ENCODE measurements around the gene ANKRD1.

DNA sequence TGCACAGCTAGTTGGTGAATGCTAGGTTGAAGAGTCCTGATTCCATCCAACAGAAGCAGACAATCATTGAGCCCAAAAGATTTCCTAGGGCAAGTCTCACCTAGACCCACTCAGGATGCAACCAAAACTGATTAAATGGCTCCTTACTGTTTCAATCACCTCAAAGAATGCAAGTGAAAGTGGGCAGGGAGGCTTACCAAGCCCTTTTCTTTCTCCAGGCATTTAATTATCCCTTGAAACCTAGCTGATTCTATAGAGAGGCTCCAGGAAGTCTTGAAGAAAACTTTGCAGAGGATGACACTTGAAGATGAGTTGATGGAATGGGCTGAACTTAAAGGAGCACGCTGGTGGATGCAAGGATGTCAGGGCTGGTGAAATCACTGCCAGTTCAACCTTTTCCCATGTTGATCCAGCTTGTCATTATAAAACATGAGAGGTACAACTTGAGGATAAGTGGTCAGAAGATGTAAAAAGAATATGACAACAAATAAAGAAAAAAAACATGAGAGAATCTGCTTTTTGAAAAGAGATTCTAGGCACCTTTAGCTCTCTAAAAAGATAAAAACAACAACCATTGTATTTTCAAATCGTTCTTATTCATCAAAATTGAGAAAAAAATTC, 2.3 kb upstream of the ANKRD1 start:
- TF ChIP-seq, protein P1, sequence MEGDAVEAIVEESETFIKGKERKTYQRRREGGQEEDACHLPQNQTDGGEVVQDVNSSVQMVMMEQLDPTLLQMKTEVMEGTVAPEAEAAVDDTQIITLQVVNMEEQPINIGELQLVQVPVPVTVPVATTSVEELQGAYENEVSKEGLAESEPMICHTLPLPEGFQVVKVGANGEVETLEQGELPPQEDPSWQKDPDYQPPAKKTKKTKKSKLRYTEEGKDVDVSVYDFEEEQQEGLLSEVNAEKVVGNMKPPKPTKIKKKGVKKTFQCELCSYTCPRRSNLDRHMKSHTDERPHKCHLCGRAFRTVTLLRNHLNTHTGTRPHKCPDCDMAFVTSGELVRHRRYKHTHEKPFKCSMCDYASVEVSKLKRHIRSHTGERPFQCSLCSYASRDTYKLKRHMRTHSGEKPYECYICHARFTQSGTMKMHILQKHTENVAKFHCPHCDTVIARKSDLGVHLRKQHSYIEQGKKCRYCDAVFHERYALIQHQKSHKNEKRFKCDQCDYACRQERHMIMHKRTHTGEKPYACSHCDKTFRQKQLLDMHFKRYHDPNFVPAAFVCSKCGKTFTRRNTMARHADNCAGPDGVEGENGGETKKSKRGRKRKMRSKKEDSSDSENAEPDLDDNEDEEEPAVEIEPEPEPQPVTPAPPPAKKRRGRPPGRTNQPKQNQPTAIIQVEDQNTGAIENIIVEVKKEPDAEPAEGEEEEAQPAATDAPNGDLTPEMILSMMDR (IDR thresholded peaks at IDR 0.05; ENCODE audit: borderline replicate concordance, extremely low read depth, low read length, poor library complexity, severe bottlenecking), result no peak
- TF ChIP-seq EZH2 (IDR thresholded peaks at IDR 0.05; ENCODE audit: borderline replicate concordance, low read depth, low read length, severe bottlenecking), result no peak
